Cerebellar nuclear complex (tissue), 1 donor: ENCODE results near the gene MAP4K2.

ENCODE experiments used
- DNase-seq, 2 experiments: peaks; one replicate each; lab custom pipeline; 2025; lab: John Stamatoyannopoulos, UW

The MAP4K2 gene

DNA sequence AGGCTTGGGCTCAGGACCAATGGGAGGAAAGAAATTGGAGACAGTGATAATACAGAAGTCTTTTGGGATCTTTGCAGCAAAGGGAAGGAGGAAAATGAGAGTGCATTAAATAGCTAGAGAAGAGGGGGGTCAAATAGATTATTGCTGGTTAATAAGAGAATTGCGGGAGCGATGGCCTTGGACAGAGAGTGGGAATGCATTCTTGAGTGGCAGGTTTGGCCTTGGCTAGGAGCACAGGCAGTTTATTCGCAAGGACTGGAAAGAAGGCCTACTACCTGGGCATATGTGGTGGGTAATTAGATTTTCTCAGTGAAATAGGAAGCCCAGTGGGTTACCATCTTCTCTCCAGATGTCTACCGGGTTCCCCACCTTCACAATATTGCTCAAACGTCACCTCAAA lies 10.8 kb upstream of the MAP4K2 start:
- DNase-seq: no peak

DNA sequence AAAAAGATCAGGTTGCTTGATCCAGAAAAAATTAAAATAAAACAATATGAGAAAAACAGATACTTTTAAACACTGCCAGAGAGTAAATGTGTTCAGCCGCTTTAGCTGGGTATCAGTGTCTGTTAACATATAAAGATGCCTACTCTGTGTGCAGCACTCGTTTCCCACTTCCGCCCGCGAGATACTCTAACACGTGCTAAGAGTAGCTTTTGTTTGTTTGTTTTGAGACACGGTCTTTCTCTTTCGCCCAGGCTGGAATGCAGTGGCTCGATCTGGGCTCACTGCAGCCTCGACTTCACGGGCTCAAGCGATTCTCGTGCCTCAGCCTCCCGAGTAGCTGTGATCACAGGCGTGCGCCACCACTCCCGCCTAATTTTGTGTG lies 7.9 kb upstream of the MAP4K2 start:
- DNase-seq: no peak

DNA sequence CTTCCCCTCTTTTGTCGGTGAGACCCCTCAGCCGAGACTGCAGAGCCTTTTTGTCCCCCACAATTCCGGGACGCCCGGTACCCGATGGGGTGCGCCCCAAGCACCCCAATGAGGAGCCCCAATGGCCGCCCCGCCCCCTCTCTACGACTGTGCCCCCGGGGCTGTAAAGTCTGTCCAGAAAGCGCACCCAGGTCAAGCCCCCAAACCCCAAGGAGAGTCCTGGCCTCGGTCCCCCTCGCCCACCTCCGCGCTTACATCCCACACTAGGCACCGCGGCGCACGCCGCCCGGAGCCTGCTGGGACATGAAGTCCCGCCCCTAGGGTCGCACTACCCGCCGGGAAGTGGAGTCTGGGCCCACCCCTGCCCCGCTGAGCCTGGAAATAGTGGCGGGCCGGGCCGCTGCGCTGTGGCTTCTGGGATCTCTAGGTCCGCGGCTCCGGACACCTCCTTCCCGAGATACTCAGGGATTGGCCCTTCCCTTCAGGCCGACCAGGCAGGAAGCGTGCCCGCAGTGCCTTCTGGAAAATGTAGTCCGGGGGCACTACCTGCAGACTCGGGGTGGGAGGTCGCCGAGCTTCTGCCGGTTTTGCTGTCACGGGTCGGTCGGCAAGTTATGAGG lies 7.4 kb upstream of the MAP4K2 start, which contains the start of gene MEN1:
TSS of gene MEN1 (minus strand) at position 281 of the 620 bp plus-strand sequence. CDS start 442 bp downstream, outside the sequence.
- peak; percentile 91 to 92 for DNase-seq

DNA sequence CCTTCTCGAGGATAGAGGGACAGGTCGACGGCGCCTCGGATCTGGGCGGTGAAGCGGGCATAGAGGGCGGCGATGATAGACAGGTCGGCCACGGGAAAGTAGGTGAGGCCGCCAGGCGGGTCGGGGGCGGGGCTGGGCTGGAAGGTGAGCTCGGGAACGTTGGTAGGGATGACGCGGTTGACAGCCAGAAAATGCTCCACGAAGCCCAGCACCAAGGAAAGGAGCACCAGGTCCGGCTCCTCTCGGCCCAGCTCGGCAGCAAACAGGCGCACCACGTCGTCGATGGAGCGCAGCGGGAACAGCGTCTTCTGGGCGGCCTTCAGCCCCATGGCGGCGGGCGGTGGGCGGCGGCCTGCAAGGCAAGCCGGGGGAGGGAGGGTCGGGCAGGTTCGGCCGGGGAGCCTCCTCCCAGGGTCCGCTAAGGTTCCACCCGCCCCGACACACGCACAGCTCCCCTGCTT lies 6.8 kb upstream of the MAP4K2 start:
- DNase-seq: no peak

DNA sequence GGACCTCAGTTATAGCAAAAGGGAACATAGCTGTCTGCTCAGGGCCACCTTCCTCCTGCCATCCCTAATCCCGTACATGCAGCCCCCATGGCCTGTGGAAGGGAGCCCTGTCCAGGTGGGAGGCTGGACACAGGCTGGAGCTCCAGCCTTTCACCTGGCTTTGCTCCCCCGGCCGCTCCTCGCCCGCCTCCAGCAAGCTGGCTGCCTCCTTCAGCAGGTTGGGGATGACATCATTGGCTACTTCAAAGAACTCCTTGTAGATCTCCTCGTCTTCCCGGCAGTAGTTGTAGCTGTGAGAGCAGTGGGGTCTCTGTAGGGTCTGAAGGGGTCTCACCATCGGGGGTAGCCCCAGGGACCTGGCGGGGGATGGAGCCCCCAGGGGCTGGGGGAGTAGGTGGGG lies 2.5 kb upstream of the MAP4K2 start:
- DNase-seq: no peak

DNA sequence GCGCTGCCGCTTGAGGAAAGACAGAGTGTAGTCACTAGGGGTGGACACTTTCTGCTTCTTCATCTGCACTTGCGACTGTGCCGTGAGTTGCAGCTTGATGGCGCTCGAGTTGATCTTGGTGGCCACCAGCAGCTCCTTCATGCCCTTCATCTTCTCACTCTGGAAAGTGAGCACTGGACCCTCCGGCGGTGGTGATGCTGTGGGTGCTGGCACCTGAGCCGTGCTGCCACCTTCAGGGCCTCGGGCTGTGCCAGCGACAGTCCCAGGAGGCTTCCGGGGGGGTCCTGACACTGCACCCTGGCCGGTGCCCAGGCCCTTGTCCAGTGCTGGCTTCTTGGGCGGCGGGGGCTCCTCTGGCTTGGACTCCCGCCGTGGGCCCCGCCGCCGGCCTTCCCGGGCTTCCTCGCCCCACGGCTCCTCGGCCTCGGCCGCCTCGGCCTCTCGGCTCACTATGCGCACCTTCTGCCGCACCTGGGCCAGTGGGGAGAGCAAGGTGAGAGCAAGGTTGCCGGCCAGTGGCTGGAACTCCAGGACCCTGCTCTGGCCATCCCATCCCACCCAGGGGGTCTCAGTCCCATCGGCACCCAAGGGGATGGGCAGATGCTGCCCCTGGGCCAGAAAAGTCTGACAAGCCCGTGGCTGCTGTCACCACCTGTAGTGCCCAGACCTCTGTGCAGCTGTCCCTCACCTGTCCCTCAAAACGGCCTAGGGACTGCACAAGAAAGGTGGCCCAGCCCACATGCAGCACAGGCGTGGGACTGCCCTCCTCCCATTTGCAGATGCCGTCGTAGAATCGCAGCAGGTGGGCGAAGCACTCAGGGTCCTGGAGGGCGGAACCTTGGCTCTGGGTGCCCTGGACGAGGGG lies 1.6 kb upstream of the MAP4K2 start:
- DNase-seq: no peak

DNA sequence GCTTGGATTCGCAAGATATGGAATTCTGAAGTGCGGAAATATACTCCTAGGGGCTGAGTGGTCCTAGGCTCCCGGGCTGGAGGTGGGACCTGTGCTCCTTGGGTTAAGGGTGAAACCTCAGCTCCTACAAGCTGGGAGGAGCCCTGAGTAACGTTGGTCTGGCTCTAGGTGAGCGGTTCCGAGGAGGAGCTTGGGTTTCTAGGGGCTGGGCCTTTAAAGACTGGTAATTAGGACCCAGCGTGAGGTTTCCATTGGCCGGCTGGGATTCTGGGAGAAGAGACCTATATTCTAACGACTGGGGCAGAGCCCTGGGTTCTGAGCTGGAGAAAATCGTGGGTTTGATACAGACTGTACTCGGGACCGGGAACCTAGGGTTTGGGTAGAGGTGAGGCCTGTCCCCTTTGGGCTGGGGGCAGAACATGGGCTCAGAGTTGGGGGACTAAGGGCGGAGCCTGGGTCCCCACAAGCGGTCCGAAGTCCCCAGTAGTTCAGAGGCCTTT lies 882 bp upstream of the MAP4K2 start:
- DNase-seq: no peak

DNA sequence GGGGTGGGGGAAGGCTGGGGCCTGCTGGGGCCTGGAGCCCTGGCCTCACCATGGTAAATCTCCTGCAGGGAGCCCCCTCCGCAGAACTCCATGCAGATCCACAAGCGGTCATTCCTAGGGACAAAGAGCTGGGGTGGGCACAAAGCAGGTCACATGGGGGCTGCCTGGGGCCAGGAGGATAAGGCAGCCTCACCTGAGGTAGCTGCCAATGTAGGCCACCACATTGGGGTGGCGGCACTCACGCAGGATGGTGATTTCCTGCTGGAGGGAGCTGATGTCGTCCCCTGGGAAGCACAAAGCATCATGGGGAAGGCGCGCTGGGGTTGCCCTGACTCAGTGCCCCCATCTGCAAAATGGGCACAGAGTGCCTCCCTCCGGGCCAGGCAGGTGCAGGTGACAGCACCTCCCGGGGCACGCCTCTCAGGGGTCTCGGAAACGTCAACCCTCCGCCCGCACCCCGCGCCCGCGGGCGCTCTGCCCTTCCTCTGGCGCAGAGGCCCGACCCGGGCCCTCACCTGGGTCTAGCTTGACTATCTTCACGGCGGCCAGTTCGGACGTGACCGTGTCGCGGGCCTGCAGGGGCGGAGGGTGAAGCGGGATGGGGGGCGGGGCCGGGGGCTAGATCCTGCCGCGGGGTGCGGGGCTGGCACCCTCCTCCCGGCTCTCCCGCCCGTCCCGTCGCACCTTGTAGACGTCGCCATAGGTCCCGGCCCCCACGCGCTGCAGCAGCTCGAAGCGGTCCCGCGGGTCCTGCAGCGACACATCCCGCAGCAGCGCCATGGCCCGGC lies 450 bp downstream of the MAP4K2 start:
- no peak for DNase-seq

DNA sequence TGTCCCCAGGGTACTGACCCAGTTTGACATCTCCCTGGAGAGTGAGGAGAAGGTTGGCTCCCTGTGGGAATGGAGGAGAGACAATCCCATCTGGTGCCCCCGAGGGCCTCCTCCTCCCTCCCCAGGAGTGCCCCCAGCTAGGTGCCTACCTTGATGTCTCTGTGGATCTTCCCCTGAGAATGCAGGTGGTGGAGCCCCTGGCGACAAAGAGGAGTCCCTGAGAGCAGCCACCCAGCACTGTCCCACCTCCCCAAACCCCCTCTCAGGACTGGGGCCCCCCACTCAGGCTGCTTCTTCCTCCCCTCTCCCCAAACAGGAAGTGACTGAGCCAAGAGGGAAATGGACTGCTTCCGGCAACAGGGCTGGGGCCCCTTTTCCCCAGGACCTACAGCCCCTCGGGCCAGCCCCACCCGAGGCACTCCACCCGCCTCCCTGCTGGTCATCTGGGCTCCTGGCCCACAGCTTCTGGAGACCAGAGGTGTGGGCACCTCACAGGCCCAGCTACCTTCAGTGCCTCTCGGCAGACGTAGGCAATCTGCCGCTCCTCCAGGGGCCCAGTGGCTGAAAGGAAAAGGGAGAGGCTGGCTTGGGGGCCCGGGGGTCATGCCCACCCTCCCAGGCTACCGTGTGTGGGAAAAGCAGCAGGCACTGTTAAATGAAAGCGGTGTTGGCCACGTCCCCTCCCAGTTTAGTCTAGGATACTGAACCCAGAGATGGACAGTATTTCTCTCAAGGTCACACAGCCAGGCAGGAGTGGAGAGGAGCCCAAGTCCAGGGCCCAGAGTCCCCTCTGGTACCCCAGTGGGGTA lies 1.2 kb downstream of the MAP4K2 start:
- no peak for DNase-seq

DNA sequence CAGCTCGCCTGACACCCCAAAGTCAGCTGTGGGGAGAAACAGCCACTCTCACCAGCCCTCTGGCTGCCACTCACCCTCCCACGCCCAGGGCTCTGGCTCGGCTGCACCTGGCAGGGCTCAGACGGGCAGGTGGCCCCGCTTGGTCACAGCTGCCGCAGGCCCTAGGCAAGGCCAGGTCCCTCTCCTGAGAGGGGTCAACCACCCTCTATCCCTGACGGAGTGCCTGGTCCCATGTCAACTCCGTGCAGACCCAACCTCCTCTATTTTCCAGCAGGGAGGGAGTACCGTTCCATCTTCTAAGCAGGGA lies 1.9 kb downstream of the MAP4K2 start:
- no peak for DNase-seq

DNA sequence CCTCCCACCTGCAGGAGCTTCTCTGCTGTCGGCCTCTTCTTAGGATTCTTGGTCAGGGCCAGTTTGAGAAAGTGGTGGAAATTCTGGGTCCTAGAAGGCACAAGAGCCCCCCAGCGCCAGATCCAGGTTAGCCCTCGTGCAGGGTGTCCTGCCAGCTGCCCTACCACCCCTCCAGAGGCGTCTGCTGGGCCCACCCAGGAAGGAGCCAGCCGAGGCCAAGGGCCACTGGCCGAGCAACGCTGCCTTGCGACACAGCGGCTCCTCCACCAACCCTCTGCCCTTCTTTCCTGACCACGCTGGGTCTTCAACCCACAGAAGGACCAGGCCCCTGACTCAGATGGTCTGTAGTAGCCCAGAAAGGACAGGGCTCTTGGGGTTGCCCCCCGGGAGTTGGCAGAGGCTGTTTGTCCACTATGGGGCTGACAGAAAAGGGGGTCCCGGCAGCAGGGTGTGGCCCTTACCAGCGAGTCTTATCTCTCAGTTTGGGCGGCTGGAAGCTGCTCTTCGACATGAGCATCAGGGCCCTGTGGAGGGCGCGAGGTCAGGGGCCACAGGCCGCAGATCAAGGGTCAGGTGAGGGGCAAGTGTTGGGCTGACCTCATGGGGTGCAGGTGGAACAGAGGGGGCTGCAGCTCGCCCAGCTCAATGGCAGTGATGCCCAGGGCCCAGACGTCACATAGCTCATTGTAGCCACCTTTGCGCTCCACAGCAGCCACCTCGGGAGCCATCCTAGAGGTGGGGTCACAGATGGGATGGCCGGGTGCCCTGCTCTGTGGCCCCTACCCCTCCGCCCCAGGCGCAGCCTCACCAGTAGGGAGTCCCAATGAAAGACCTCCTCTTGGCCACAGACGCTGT lies 2.5 kb downstream of the MAP4K2 start:
- DNase-seq: no peak

DNA sequence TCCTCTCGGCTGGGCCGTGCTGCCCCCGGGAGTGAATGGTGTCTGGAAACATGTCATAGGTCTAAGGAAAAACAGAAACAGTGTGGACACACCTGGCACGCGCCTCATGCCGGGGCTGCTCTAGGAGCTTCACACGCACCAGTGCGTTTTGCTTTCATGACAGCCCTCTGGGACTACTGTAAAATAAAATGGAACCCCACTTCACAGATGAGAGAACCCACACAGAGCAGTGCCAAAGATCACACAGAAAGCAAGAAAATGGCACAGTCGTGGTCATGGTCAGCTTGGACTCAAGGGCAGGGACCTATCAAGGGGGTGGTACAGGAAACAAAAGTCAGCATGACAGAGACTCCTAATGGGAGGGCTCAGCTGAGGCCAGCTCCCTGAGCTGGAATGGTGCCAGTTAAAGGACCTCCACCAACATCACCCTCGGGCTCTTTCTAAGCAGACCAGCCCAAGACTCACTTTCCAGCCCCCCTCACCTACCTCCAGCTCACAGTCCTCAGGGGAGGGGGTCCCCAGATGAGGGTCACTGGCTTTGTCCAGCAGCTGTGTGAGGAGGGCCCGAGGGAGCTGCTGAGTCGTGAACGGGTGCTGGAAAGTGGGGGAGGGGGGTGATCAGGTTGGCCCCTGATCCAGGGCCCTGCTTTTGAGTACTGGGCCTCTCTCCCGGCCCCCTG lies 3.3 kb downstream of the MAP4K2 start:
- DNase-seq: no peak

DNA sequence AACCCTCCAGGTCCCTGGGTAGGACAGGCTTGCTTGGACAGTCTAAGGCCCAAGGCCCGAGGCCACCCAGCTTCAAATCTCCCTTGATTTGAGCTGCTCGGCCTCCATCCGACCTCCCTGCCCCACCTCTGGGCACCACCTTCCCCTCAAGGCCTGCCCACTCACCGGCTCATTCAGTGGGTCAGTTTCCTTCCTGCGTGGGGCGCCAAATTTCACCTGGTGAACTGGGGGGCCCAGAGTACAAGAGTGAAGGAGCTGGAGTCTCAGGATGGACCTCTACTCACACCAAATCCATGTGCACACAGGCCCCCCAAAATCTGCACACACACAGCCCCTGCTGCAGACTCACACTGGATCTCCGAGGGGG lies 3.8 kb downstream of the MAP4K2 start:
- DNase-seq: no peak

DNA sequence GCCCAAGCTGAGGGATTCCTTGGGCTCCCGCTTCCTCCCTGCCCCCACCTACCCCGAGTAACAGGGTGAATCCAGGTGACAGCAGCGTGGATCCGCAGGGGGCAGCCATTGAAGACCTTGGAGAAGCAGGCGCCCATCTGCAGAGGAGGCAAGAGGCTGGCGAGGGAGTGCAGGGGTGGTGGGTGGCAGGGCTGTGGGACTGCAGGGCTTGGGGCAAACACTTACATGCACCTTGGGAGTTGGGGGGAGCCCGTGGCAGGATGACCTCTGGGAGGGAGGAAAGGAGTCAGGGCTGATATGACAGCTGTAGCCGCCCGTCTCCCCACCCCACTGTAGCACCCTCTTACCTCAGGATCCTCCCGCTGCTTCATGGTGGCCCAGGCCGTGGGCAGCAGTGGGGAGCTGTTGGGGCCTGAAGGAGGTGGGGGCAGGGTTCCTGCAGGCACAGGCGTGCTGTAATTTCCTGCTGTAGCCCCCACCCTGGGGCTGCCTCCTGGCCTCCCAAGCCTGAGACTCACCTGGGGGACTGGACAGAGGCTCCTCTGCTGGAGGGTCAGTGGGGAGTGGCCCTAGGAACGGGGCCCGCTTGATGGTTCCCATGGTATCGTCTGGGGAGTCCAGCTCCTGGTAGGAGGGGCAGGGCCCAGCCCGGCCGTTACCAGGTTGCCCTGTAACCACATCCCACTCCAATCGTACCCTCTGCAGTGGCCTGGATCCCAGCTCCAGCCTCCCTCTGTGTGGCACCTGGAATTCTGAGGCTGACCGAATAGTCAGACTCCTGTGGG lies 6.1 kb downstream of the MAP4K2 start:
- DNase-seq: no peak

DNA sequence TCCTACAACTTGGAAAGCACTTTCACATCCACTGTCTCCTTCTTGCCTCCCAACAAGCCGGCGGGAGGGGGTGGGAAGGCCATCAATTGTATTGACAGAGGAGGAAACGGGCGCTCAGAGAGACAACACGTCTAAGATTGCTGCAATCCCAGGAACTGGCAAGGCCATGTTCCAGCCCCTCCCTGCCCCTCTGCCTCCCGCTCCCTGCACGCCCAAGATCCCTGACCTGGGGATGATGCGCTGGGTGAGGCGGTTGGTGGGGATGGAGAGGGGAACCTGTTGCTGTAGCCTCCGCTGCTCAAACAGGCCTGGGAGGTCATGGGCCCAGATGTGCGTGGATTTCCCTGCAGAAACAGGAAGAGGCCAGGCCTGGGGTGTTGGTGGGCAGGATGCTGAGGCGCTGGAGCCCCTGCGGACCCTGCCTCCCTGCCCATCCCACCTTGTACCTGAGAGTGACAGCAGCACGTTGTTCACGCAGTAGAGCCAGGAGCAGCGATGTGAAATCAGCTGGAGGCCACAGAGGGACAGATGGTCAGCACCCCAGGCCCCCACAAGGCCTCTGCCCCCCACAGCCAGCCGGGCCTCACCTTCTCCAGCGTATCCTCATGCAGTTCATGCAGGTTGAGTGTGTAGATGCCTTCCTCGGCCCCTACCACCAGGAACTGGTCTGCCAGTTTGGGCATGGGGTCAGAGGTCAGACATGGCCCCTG lies 6.8 kb downstream of the MAP4K2 start:
- DNase-seq: no peak

DNA sequence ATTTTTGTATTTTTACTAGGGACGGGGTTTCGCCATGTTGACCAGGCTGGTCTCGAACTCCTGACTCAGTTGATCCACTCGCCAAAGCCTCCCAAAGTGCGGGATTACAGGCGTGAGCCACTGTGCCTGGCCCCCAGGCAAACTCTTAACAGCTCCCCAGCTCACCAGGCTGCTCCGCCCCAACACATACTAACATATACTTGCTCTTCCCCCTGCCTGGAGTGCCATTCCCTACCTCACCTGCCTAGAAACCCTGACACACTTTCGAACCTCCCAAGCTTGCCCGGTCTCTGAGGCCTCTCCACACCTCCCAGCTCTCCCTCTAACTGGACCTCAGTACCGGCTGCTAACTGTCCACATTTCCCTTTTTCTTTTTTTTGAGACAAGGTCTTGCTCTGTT lies 8.5 kb downstream of the MAP4K2 start:
- DNase-seq: no peak

DNA sequence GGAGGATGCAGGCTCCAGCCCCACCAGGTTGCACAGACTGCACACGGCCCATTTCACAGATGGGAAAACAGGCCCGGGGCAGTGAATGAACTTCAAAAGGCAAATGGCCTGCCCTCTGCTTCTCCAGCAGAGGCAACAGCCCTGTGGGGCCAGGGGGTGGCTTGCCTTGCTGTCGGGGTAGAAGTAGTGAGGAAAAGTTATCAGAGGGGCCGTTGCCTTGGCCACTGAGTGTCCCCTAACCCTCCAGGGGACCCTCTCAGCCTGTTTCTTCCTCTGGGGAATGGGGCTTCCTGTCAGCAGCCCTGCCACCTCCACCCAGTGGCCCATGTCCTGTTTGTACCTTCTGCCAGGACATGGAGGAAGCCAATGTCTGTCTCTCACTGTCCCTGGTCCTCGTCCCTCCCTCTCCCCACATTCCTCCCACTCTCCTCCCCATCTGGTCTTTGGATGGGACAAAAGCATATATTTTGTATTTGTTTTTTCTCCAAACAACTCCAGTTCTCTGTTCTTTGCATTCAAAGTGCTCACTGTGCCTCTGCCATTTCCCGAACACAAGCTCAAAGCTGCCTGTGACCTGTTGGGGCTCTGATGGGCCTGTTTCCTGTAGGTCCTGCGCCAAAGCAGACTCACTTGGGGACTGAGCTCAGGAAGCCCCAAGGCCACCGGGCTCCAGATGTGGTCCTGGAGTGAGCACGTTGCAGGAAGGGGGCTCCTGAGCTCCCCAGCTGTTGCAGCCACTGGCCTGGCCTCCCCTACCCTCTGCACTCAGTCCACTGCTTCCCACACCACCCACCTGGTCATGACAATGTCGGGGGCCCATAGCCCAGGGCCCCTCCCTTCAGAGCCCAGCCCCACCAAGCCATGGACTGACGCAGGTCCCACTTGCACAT lies 9.5 kb downstream of the MAP4K2 start:
- DNase-seq: no peak

DNA sequence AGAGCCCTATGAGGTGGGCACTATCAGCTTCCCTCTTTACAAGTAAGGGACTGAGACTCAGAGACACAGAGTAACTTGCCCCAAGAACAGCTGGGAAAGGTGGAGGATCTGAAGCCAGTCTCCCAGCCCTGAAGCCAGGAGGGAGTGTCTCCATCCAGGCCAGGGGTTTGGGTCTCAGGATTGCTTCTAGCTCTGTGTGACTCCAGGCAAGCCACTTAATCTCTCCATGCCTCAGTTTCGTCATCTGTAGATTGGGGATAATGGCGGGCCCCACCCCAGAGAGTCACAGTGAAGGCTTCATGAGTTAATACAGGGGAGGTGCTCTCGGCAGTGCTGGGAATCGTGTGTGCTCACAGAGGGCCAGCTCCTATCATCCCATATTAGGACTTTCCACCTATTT lies 10.5 kb downstream of the MAP4K2 start:
- no peak for DNase-seq
